H9 (cell line): ENCODE results near the gene CERS3. TPM values are rescaled to one million over a fixed set of nuclear protein-coding genes. Genes with fewer than 3 reads are reported as not detected.

Experiments used
- DNase-seq: peaks from one replicate; pipeline ENCODE4 v3.0.0-alpha.2; 2017
- H2AFZ ChIP-seq: one replicate; pipeline ENCODE4 v1.6.1; 2013; ENCODE audit warnings: mild to moderate bottlenecking, low read length, control low read depth, moderate library complexity
- H2AK5ac ChIP-seq: 2 replicates; pipeline ENCODE4 v1.6.1; 2013; ENCODE audit warnings: low read length, control low read depth, mixed read lengths; ENCODE audit not compliant: insufficient read length
- H2BK120ac ChIP-seq: one replicate; pipeline ENCODE4 v1.6.1; 2013; ENCODE audit warnings: low read depth, mild to moderate bottlenecking, low read length, control low read depth, inconsistent platforms; ENCODE audit not compliant: poor library complexity, severe bottlenecking
- H2BK12ac ChIP-seq: 2 replicates; pipeline ENCODE4 v1.6.1; 2013; ENCODE audit warnings: low read length, control low read depth, mixed read lengths, low read depth; ENCODE audit not compliant: insufficient read length
- H2BK15ac ChIP-seq: 2 replicates; pipeline ENCODE4 v1.6.1; 2013; ENCODE audit warnings: low read depth, low read length, control low read depth
- H2BK20ac ChIP-seq: one replicate; pipeline ENCODE4 v1.6.1; 2013; ENCODE audit warnings: low read depth, mild to moderate bottlenecking, low read length, control low read depth, inconsistent platforms; ENCODE audit not compliant: poor library complexity, severe bottlenecking
- H2BK5ac ChIP-seq: 2 replicates; pipeline ENCODE4 v1.6.1; 2013; ENCODE audit warnings: low read length, control low read depth, mixed read lengths; ENCODE audit not compliant: insufficient read length
- H3K14ac ChIP-seq: 2 replicates; pipeline ENCODE4 v1.6.1; 2013; ENCODE audit warnings: low read length, control low read depth; ENCODE audit not compliant: insufficient read depth
- H3K18ac ChIP-seq: 2 replicates; pipeline ENCODE4 v1.6.1; 2013; ENCODE audit warnings: low read depth, mild to moderate bottlenecking, mixed read lengths, low read length, control low read depth; ENCODE audit not compliant: insufficient read length
- H3K23ac ChIP-seq: 2 replicates; pipeline ENCODE4 v1.6.1; 2013; ENCODE audit warnings: low read length, control low read depth, mixed read lengths, low read depth; ENCODE audit not compliant: insufficient read length
- H3K23me2 ChIP-seq: 2 replicates; pipeline ENCODE4 v1.6.1; 2013; ENCODE audit warnings: low read depth, mild to moderate bottlenecking, mixed read lengths, low read length, control low read depth; ENCODE audit not compliant: insufficient read length, poor library complexity, severe bottlenecking
- H3K27ac ChIP-seq: 2 replicates; pipeline ENCODE4 v1.5.1; 2013; ENCODE audit warnings: low read length, control low read depth, mixed read lengths, low read depth; ENCODE audit not compliant: insufficient read length
- H3K27me3 ChIP-seq: 2 replicates; pipeline ENCODE4 v1.6.1; 2013; ENCODE audit warnings: low read length, control low read depth, inconsistent platforms; ENCODE audit not compliant: insufficient read depth
- H3K4ac ChIP-seq: 2 replicates; pipeline ENCODE4 v1.6.1; 2013; ENCODE audit warnings: low read depth, mild to moderate bottlenecking, control low read depth, inconsistent platforms, low read length, moderate library complexity
- H3K4me1 ChIP-seq: 2 replicates; pipeline ENCODE4 v1.6.1; 2013; ENCODE audit warnings: low read length, control low read depth, inconsistent platforms; ENCODE audit not compliant: insufficient read depth
- H3K4me2 ChIP-seq: 2 replicates; pipeline ENCODE4 v1.6.1; 2013; ENCODE audit warnings: low read length, control low read depth, mixed read lengths; ENCODE audit not compliant: insufficient read length, insufficient read depth
- H3K56ac ChIP-seq: 2 replicates; pipeline ENCODE4 v1.6.1; 2013; ENCODE audit warnings: low read depth, mild to moderate bottlenecking, mixed read lengths, low read length, control low read depth; ENCODE audit not compliant: insufficient read length
- H3K79me1 ChIP-seq: 2 replicates; pipeline ENCODE4 v1.6.1; 2013; ENCODE audit warnings: low read depth, mild to moderate bottlenecking, moderate library complexity, low read length, control low read depth, inconsistent platforms; ENCODE audit not compliant: insufficient read depth, poor library complexity, severe bottlenecking
- H3K79me2 ChIP-seq: 2 replicates; pipeline ENCODE4 v1.6.1; 2013; ENCODE audit warnings: low read length, control low read depth, inconsistent platforms; ENCODE audit not compliant: insufficient read depth
- H3K9ac ChIP-seq: 2 replicates; pipeline ENCODE4 v1.6.1; 2013; ENCODE audit warnings: low read length, control low read depth, mixed read lengths; ENCODE audit not compliant: insufficient read length; ENCODE audit errors: extremely low read depth
- H3K9me3 ChIP-seq: one replicate; pipeline ENCODE4 v1.6.1; 2013; ENCODE audit warnings: low read depth, low read length, inconsistent platforms; ENCODE audit not compliant: control insufficient read depth
- H3T11ph ChIP-seq: one replicate; pipeline ENCODE4 v1.6.1; 2013; ENCODE audit warnings: mild to moderate bottlenecking, low read length, control low read depth, inconsistent platforms
- H4K20me1 ChIP-seq: one replicate; pipeline ENCODE4 v1.6.1; 2013; ENCODE audit not compliant: control insufficient read depth, insufficient read length, insufficient read depth
- H4K5ac ChIP-seq: 2 replicates; pipeline ENCODE4 v1.6.1; 2013; ENCODE audit warnings: low read depth, mild to moderate bottlenecking, mixed read lengths, low read length, control low read depth; ENCODE audit not compliant: insufficient read length
- H4K8ac ChIP-seq: replicated peaks from 2 replicates; pipeline ENCODE4 v1.6.1; 2013; ENCODE audit warnings: low read length, control low read depth, mixed read lengths, low read depth; ENCODE audit not compliant: insufficient read length
- H4K91ac ChIP-seq: 2 replicates; pipeline ENCODE4 v1.6.1; 2013; ENCODE audit warnings: low read depth, mild to moderate bottlenecking, moderate library complexity, mixed read lengths, low read length, control low read depth; ENCODE audit not compliant: insufficient read length
- H3K27ac Mint-ChIP-seq, 3 experiments: 2 replicates in 2 of 3; 3 replicates in 1 of 3; pipeline ENCODE4 v1.8.0; 2020 to 2021; ENCODE audit warnings: mixed read lengths in 3 of 3, mild to moderate bottlenecking in 1 of 3, moderate library complexity in 1 of 3
- H3K27me3 Mint-ChIP-seq: 2 replicates; pipeline ENCODE4 v1.8.0; 2021; ENCODE audit warnings: low read depth, mild to moderate bottlenecking, moderate library complexity, mixed read lengths
- H3K36me3 Mint-ChIP-seq, 3 experiments: 2 replicates in 2 of 3; 3 replicates in 1 of 3; pipeline ENCODE4 v1.8.0; 2020 to 2021; ENCODE audit warnings: low read depth in 3 of 3, mixed read lengths in 3 of 3; ENCODE audit not compliant: insufficient read depth in 1 of 3
- H3K4me1 Mint-ChIP-seq, 2 experiments: 2 replicates each; pipeline ENCODE4 v1.8.0; 2020; ENCODE audit warnings: mixed read lengths in 2 of 2
- H3K4me3 Mint-ChIP-seq, 2 experiments: 2 replicates in 1 of 2; 3 replicates in 1 of 2; pipeline ENCODE4 v1.8.0; 2020 to 2021; ENCODE audit warnings: mild to moderate bottlenecking in 2 of 2, mixed read lengths in 2 of 2, moderate library complexity in 1 of 2
- H3K9me3 Mint-ChIP-seq, 2 experiments: 2 replicates in 1 of 2; 3 replicates in 1 of 2; pipeline ENCODE4 v1.8.0; 2020; ENCODE audit warnings: mild to moderate bottlenecking in 2 of 2, mixed read lengths in 2 of 2, moderate library complexity in 1 of 2
- CTCF ChIP-seq: fragments of 200-600 bp; sonication (generic); conservative IDR thresholded peaks from 3 replicates; pipeline ENCODE4 v1.8.0; 2021; ENCODE audit warnings: antibody characterized with exemption, mild to moderate bottlenecking
- whole genome bisulfite sequencing: extraction: QIAGEN DNeasy Blood & Tissue Kit; methylation state at CpG from one replicate; pipeline ENCODE4 v1.1.7; 2013; ENCODE audit warnings: missing lambda C conversion rate, low lambda C conversion rate, mixed read lengths; ENCODE audit not compliant: insufficient read length; ENCODE audit errors: extremely low coverage; 5-methylcytosine and 5-hydroxymethylcytosine counted together
- total RNA-seq: library from RNA; stranded (reverse); gene quantifications from 2 replicates; pipeline ENCODE4 v1.2.1, GENCODE V29; 2021

The CERS3 gene
- total RNA-seq, 1 experiment from 2014 or later, result 1.4 TPM

- no peak overlapping the region for H3K56ac ChIP-seq
- H3K27ac ChIP-seq, result no peak overlapping the region
- no peaks in the 10 kb centered on the region for H3K23me2 ChIP-seq
- H2BK15ac ChIP-seq, result no peak overlapping the region
- H3K9ac ChIP-seq, result no peak overlapping the region
- no peak for TF ChIP-seq CTCF
- no peak overlapping the region for H3K27ac Mint-ChIP-seq
- H3K4me1 ChIP-seq, result no peaks in the 10 kb centered on the region; the same call in 1 of the 2 replicates
- H2BK12ac ChIP-seq, result no peak overlapping the region
- DNase-seq, result no peak
- H3K9me3 ChIP-seq, result no peaks in the 10 kb centered on the region
- H2BK5ac ChIP-seq, result no peak overlapping the region
- H3K4ac ChIP-seq, result no peak overlapping the region
- no CpG with 5 or more reads among the region's 5 CpGs for WGBS
- H3K27me3 Mint-ChIP-seq, result no peaks in the 10 kb centered on the region; the same call in 1 of the 2 replicates
- H3K4me1 Mint-ChIP-seq, result peaks cover 27 to 28% of the 10 kb centered on the region in 2 experiments
- no peak overlapping the region for H3K23ac ChIP-seq
- no peak overlapping the region for H3K18ac ChIP-seq
- H4K91ac ChIP-seq, result no peak overlapping the region
- H4K20me1 ChIP-seq, result no peaks in the 10 kb centered on the region
- no peak overlapping the region for H2BK120ac ChIP-seq
- no peak overlapping the region for H4K5ac ChIP-seq
- H3K4me3 Mint-ChIP-seq, result no peak overlapping the region
- no peak overlapping the region for H4K8ac ChIP-seq
- H3K14ac ChIP-seq, result no peak overlapping the region
- no peaks in the 10 kb centered on the region for H3K27me3 ChIP-seq
- no peaks in the 10 kb centered on the region; a peak in 1 of 7 replicates for H3K36me3 Mint-ChIP-seq
- no peaks in the 10 kb centered on the region for H3K9me3 Mint-ChIP-seq
- no peaks in the 10 kb centered on the region for H3K79me2 ChIP-seq
- no peaks in the 10 kb centered on the region for H3K79me1 ChIP-seq
- H3K4me2 ChIP-seq, result no peak overlapping the region
- H3T11ph ChIP-seq, result no peak overlapping the region
- H2AK5ac ChIP-seq, result no peak overlapping the region
- no peak overlapping the region for H2BK20ac ChIP-seq
- no peak overlapping the region for H2AFZ ChIP-seq
These were observed 63.9 kb downstream of the CERS3 start for GRCh38 chr15:100464888-100465287.
